Measurements from ENCODE around the gene SPOCK3.

- TF ChIP-seq POLR2A (IDR thresholded peaks at IDR 0.05; ENCODE audit: low read length) = no peak
- TF ChIP-seq GATA1 (IDR thresholded peaks at IDR 0.05; ENCODE audit: low read depth, low read length) = no peak
These were observed 238.1 kb downstream of the SPOCK3 start for GRCh38 chr4:166996216-166996615.
